ENCODE data around the gene TGFBR3L. TPM values are rescaled to one million over a fixed set of nuclear protein-coding genes. Genes with fewer than 3 reads are reported as not detected.

Gene TGFBR3L
- total and polyA plus RNA-seq, 2 of the 13 experiments (the other 11 are each of a cell fraction or from before 2014, with no cell fraction given): 0.20 to 1.0 TPM

GRCh38 chr19:7918615-7919421 lies 4.2 kb downstream of the TGFBR3L start (continued):
- TF ChIP-seq FOXP4 (CRISPR knock-in tag; IDR thresholded peaks at IDR 0.05): peak; percentile 43; the same call in 1 of the 2 replicates
- no peak for TF ChIP-seq ZNF350 (CRISPR knock-in tag; IDR thresholded peaks at IDR 0.05; ENCODE audit: borderline replicate concordance, low read depth)
- TF ChIP-seq FIP1L1 (IDR thresholded peaks at IDR 0.05; ENCODE audit: borderline replicate concordance, insufficient read depth, low read depth, low read length): no peak
- TF ChIP-seq XBP1 (CRISPR knock-in tag; IDR thresholded peaks at IDR 0.05): no peak
- no peak for TF ChIP-seq SRSF4 (IDR thresholded peaks at IDR 0.05; ENCODE audit: low read depth, low read length, poor library complexity, severe bottlenecking)
- TF ChIP-seq ZNF644 (CRISPR knock-in tag; IDR thresholded peaks at IDR 0.05; ENCODE audit: low read depth): no peak
- no peak for TF ChIP-seq MED8 (CRISPR knock-in tag; IDR thresholded peaks at IDR 0.05; ENCODE audit: insufficient replicate concordance)
- peak; percentile 80 for TF ChIP-seq SP4 (CRISPR knock-in tag; IDR thresholded peaks at IDR 0.05)
- no peak; the same call in 1 of the 2 replicates for TF ChIP-seq NFYB (CRISPR knock-in tag; IDR thresholded peaks at IDR 0.05)
- TF ChIP-seq ZMYM2 (CRISPR knock-in tag; IDR thresholded peaks at IDR 0.05): 0 out of 2 replicates have a peak, but pooled peaks have one; percentile 31
- TF ChIP-seq, protein P1, sequence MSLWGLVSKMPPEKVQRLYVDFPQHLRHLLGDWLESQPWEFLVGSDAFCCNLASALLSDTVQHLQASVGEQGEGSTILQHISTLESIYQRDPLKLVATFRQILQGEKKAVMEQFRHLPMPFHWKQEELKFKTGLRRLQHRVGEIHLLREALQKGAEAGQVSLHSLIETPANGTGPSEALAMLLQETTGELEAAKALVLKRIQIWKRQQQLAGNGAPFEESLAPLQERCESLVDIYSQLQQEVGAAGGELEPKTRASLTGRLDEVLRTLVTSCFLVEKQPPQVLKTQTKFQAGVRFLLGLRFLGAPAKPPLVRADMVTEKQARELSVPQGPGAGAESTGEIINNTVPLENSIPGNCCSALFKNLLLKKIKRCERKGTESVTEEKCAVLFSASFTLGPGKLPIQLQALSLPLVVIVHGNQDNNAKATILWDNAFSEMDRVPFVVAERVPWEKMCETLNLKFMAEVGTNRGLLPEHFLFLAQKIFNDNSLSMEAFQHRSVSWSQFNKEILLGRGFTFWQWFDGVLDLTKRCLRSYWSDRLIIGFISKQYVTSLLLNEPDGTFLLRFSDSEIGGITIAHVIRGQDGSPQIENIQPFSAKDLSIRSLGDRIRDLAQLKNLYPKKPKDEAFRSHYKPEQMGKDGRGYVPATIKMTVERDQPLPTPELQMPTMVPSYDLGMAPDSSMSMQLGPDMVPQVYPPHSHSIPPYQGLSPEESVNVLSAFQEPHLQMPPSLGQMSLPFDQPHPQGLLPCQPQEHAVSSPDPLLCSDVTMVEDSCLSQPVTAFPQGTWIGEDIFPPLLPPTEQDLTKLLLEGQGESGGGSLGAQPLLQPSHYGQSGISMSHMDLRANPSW (CRISPR knock-in tag; IDR thresholded peaks at IDR 0.05; ENCODE audit: borderline replicate concordance): no peak
- TF ChIP-seq SPEN (CRISPR knock-in tag; IDR thresholded peaks at IDR 0.05; ENCODE audit: low read depth): peak; percentile 36; the same call in 1 of the 2 replicates
- no peak for TF ChIP-seq IRX3 (CRISPR knock-in tag; IDR thresholded peaks at IDR 0.05; ENCODE audit: borderline replicate concordance, low read depth)
- TF ChIP-seq KDM2A (CRISPR knock-in tag; IDR thresholded peaks at IDR 0.05; ENCODE audit: borderline replicate concordance, low read depth): no peak
- no peak for TF ChIP-seq HIVEP1 (CRISPR knock-in tag; IDR thresholded peaks at IDR 0.05)
- TF ChIP-seq ZNF878 (CRISPR knock-in tag; IDR thresholded peaks at IDR 0.05): no peak
- 0 out of 2 replicates have a peak, but pooled peaks have one; percentile 29 for TF ChIP-seq ZNF143 (CRISPR knock-in tag; IDR thresholded peaks at IDR 0.05)
- TF ChIP-seq, protein P2, sequence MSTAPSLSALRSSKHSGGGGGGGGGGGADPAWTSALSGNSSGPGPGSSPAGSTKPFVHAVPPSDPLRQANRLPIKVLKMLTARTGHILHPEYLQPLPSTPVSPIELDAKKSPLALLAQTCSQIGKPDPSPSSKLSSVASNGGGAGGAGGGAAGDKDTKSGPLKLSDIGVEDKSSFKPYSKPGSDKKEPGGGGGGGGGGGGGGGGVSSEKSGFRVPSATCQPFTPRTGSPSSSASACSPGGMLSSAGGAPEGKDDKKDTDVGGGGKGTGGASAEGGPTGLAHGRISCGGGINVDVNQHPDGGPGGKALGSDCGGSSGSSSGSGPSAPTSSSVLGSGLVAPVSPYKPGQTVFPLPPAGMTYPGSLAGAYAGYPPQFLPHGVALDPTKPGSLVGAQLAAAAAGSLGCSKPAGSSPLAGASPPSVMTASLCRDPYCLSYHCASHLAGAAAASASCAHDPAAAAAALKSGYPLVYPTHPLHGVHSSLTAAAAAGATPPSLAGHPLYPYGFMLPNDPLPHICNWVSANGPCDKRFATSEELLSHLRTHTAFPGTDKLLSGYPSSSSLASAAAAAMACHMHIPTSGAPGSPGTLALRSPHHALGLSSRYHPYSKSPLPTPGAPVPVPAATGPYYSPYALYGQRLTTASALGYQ (CRISPR knock-in tag; IDR thresholded peaks at IDR 0.05): 0 out of 2 replicates have a peak, but pooled peaks have one; percentile 23
- TF ChIP-seq ZNF235 (CRISPR knock-in tag; IDR thresholded peaks at IDR 0.05; ENCODE audit: borderline replicate concordance): no peak

All from HepG2 (cell line).